B cell (primary cell): ENCODE results near the gene RSBN1L. TPM values are rescaled to one million over a fixed set of nuclear protein-coding genes. Genes with fewer than 3 reads are reported as not detected.

Source experiments
- ATAC-seq: fragments of 200-7000 bp; cut with Tn5 transposase; one replicate; pipeline ENCODE4 v1.10.0; 2021; ENCODE audit warnings: low read depth, mild to moderate bottlenecking, moderate number of reproducible peaks, moderate library complexity
- CTCF ChIA-PET: fragments of 350-600 bp; sonication (Branson Sonifier 250); formaldehyde crosslinking; loops from one replicate; lab custom pipeline; 2021; ENCODE audit warnings: antibody characterized with exemption, inconsistent platforms; lab: Charles Lee
- POLR2A ChIA-PET: fragments of 350-600 bp; sonication (Branson Sonifier 250); formaldehyde crosslinking; loops from one replicate; lab custom pipeline; 2021; ENCODE audit warnings: antibody characterized with exemption; lab: Charles Lee
- DNase-seq: peaks from one replicate; pipeline ENCODE4 v3.0.0; 2013
- H2AFZ ChIP-seq: 2 replicates; pipeline ENCODE4 v1.6.1; 2012; ENCODE audit warnings: mild to moderate bottlenecking, low read depth, low read length; ENCODE audit not compliant: insufficient read depth, poor library complexity, severe bottlenecking
- H3K27ac ChIP-seq, 2 donors: 1 replicate in 1 of 2; 2 replicates in 1 of 2; pipeline ENCODE4 v1.5.1; 2012 to 2013; ENCODE audit warnings: low read length in 2 of 2, mild to moderate bottlenecking in 2 of 2, moderate library complexity in 1 of 2
- H3K27me3 ChIP-seq, 4 experiments: fragments of 200-600 bp in 1 of 4; sonication (generic) in 1 of 4; replicated peaks in 1 of 4; 1 replicate in 2 of 4; 2 replicates in 2 of 4; pipeline versions ENCODE4 v1.6.1 to v1.7.0; 2013 to 2016; ENCODE audit warnings: low read length in 3 of 4, mild to moderate bottlenecking in 2 of 4, mixed read lengths in 1 of 4, moderate library complexity in 1 of 4; ENCODE audit not compliant: insufficient read depth in 4 of 4, control insufficient read depth in 3 of 4; ENCODE audit errors: control extremely low read depth in 1 of 4
- H3K36me3 ChIP-seq, 2 experiments: replicated peaks in 1 of 2; 1 replicate in 1 of 2; 2 replicates in 1 of 2; pipeline versions ENCODE4 v1.6.1 to v1.7.1; 2013; ENCODE audit warnings: low read length in 1 of 2; ENCODE audit not compliant: insufficient read depth in 2 of 2, control insufficient read depth in 1 of 2; ENCODE audit errors: control extremely low read depth in 1 of 2, extremely low read depth in 1 of 2
- H3K4me1 ChIP-seq, 2 donors: fragments of 200-600 bp in 1 of 2; sonication (generic) in 1 of 2; 1 replicate in 1 of 2; 2 replicates in 1 of 2; pipeline versions ENCODE4 v1.5.1 to v1.6.1; 2013 to 2017; ENCODE audit warnings: low read length in 2 of 2; ENCODE audit not compliant: control insufficient read depth in 2 of 2, insufficient read depth in 2 of 2
- H3K4me2 ChIP-seq: replicated peaks from 2 replicates; pipeline ENCODE3; 2012; ENCODE audit warnings: mild to moderate bottlenecking, low read depth, low read length; ENCODE audit not compliant: poor library complexity, severe bottlenecking
- H3K4me3 ChIP-seq, 5 experiments: fragments of 200-600 bp in 1 of 5; sonication (generic) in 1 of 5; 1 replicate in 3 of 5; 2 replicates in 2 of 5; pipeline versions ENCODE4 v1.5.1 to v1.7.0; 2011 to 2016; ENCODE audit warnings: low read length in 4 of 5, mild to moderate bottlenecking in 4 of 5, low read depth in 2 of 5, control low read depth in 1 of 5, moderate library complexity in 1 of 5; ENCODE audit not compliant: insufficient read depth in 1 of 5; ENCODE audit errors: control extremely low read depth in 1 of 5, extremely low read depth in 1 of 5
- H3K79me2 ChIP-seq: fragments of 200-600 bp; sonication (generic); one replicate; pipeline ENCODE4 v1.6.0; 2016; ENCODE audit warnings: low read length; ENCODE audit not compliant: control insufficient read depth, insufficient read depth
- H3K9ac ChIP-seq: fragments of 200-600 bp; sonication (generic); 2 replicates; pipeline ENCODE4 v1.6.1; 2017; ENCODE audit warnings: mild to moderate bottlenecking, low read length, moderate library complexity
- H3K9me3 ChIP-seq, 3 donors: one replicate each; pipeline versions ENCODE4 v1.6.1 to v1.7.1; 2013; ENCODE audit warnings: low read length in 2 of 3; ENCODE audit not compliant: control insufficient read depth in 2 of 3, insufficient read depth in 1 of 3; ENCODE audit errors: control extremely low read depth in 1 of 3
- H4K20me1 ChIP-seq: 2 replicates; pipeline ENCODE4 v1.6.0; 2012; ENCODE audit warnings: mild to moderate bottlenecking, low read length; ENCODE audit not compliant: insufficient read depth, control insufficient read depth, poor library complexity, severe bottlenecking
- H3K27ac Mint-ChIP-seq: one replicate; pipeline ENCODE4 v1.8.0; 2021; ENCODE audit warnings: mixed read lengths
- H3K27me3 Mint-ChIP-seq: one replicate; pipeline ENCODE4 v1.8.0; 2021; ENCODE audit warnings: mixed read lengths
- H3K4me1 Mint-ChIP-seq: one replicate; pipeline ENCODE4 v1.8.0; 2021; ENCODE audit warnings: mixed read lengths
- H3K4me3 Mint-ChIP-seq: one replicate; pipeline ENCODE4 v1.8.0; 2021; ENCODE audit warnings: mixed read lengths
- H3K9me3 Mint-ChIP-seq: one replicate; pipeline ENCODE4 v1.8.0; 2022; ENCODE audit warnings: mixed read lengths; ENCODE audit not compliant: insufficient read depth
- EZH2 ChIP-seq: IDR thresholded peaks from 2 replicates; pipeline ENCODE4 v1.6.1; 2012; ENCODE audit warnings: borderline replicate concordance, low read depth, mild to moderate bottlenecking, moderate library complexity, low read length; ENCODE audit not compliant: insufficient read depth, poor library complexity, severe bottlenecking
- WGBS: methylation state at CpG from one replicate; pipeline ENCODE4 v1.1.5; 2013; ENCODE audit warnings: missing lambda C conversion rate; ENCODE audit not compliant: insufficient coverage; 5-methylcytosine and 5-hydroxymethylcytosine counted together
- intact Hi-C: fragments of 100-400 bp; cut with micrococcal nuclease; formaldehyde crosslinking; loops from one replicate; pipeline ENCODE4 v1.10.0; 2022
- polyA plus RNA-seq: library from polyadenylated mRNA; depleted of rRNA; stranded (reverse); fragments of >200 nt; gene quantifications from 2 replicates; pipeline ENCODE4 v1.2.3, GENCODE V29; 2012
- total RNA-seq, 2 donors: library from RNA; stranded (reverse); fragments of 120-200 nt in 1 of 2; gene quantifications; 1 replicate in 1 of 2; 2 replicates in 1 of 2; pipeline versions ENCODE4 v1.2.3 to v1.2.4, GENCODE V29; 2013 to 2022
- TF ChIP-seq, protein P1 (sequence below): fragments of 200-600 bp; IDR thresholded peaks from one replicate; pipeline ENCODE4 v1.8.0; 2022; ENCODE audit warnings: antibody characterized with exemption, mild to moderate bottlenecking

The RSBN1L gene
- total and polyA plus RNA-seq, 2 donors (not counting 1 experiment from before 2014, with no cell fraction given): 17.0 to 47.0 TPM

DNA sequence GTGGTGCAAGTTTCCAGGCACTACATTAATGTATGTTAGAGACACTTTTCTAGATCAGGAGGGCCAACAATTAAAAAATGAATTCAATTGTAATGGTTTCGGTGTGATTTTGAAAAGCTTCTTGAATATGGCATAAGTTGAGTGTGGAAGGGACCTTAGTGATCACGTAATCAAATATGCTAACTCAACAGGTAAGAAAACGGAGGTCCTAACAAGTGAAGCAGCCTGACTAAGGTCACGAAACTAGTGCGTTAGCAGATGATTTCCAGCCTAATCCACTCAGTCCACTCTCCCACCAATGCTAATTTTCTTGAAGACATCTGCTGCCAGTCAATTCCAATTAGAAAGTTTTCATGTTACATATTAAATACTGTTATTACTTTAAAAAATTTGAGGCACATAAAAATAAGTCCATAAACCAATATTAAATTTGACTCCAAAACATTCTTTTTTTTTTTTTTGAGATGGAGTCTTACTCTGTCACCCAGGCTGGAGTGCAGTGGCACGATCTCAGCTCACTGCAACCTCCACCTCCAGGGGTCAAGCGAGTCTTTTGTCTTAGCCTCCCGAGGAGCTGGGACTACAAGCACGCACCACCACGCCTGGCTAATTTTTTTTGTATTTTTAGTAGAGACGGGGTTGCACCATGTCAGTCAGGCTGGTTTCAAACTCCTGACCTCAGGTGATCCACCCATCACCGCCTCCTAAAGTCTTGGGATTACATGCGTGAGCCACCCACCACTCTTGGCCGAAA is 2.3 kb upstream of the RSBN1L start:
- intact Hi-C loops: no loop called here
- no peaks in the 10 kb centered on the region for H3K9me3 ChIP-seq
- no peak overlapping the region for H3K27ac ChIP-seq
- H3K9ac ChIP-seq: no peak overlapping the region
- peaks cover 48% of the 10 kb centered on the region for H3K79me2 ChIP-seq
- H3K4me3 ChIP-seq: no peak overlapping the region
- Mint-ChIP-seq H3K4me3 (peak overlapping the region; percentile 56), H3K4me1 (peaks cover 36% of the 10 kb centered on the region), H3K27ac (peak overlapping the region; percentile 64), H3K9me3 (no peaks in the 10 kb centered on the region), H3K27me3 (no peaks in the 10 kb centered on the region)
- no peaks in the 10 kb centered on the region for H3K27me3 ChIP-seq
- 100% methylated on average over 4 of the region's 14 CpGs for WGBS
- TF ChIP-seq, protein P1, sequence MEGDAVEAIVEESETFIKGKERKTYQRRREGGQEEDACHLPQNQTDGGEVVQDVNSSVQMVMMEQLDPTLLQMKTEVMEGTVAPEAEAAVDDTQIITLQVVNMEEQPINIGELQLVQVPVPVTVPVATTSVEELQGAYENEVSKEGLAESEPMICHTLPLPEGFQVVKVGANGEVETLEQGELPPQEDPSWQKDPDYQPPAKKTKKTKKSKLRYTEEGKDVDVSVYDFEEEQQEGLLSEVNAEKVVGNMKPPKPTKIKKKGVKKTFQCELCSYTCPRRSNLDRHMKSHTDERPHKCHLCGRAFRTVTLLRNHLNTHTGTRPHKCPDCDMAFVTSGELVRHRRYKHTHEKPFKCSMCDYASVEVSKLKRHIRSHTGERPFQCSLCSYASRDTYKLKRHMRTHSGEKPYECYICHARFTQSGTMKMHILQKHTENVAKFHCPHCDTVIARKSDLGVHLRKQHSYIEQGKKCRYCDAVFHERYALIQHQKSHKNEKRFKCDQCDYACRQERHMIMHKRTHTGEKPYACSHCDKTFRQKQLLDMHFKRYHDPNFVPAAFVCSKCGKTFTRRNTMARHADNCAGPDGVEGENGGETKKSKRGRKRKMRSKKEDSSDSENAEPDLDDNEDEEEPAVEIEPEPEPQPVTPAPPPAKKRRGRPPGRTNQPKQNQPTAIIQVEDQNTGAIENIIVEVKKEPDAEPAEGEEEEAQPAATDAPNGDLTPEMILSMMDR: no peak
- no peak for TF ChIP-seq EZH2
- H3K36me3 ChIP-seq: no peaks in the 10 kb centered on the region
- DNase-seq (no peak), ATAC-seq (no peak)
- CTCF ChIA-PET: interaction anchor here (4.4 kb wide), 1 partner anchor 43 kb away, joined by 23 read pairs; no protein-coding TSS in a partner anchor
- no peaks in the 10 kb centered on the region for H4K20me1 ChIP-seq
- H2AFZ ChIP-seq: no peak overlapping the region
- POLR2A ChIA-PET: no interaction called here
- peaks cover 12 to 22% of the 10 kb centered on the region in 2 donors for H3K4me1 ChIP-seq
- no peak overlapping the region for H3K4me2 ChIP-seq
